Common myeloid progenitor, CD34-positive (primary cell): ENCODE data around the gene NDUFB7.

ENCODE experiments used
- CTCF ChIA-PET: fragments of 350-600 bp; sonication (Branson Sonifier 250); formaldehyde crosslinking; loops from one replicate; lab custom pipeline; 2021; ENCODE audit warnings: antibody characterized with exemption; lab: Charles Lee
- POLR2A ChIA-PET: fragments of 350-600 bp; sonication (Branson Sonifier 250); formaldehyde crosslinking; loops from one replicate; lab custom pipeline; 2021; ENCODE audit warnings: antibody characterized with exemption; lab: Charles Lee
- DNase-seq, 3 donors: peaks; one replicate each; pipeline versions ENCODE4 v3.0.0 to v3.0.0-alpha.2; 2013
- H3K27ac ChIP-seq, 2 experiments: 1 replicate in 1 of 2; 2 replicates in 1 of 2; pipeline ENCODE4 v1.7.0; 2013; ENCODE audit warnings: inconsistent platforms in 2 of 2, low read length in 2 of 2, mild to moderate bottlenecking in 2 of 2, low read depth in 1 of 2, moderate library complexity in 1 of 2; ENCODE audit not compliant: severe bottlenecking in 2 of 2, insufficient read depth in 1 of 2, poor library complexity in 1 of 2
- H3K27me3 ChIP-seq, 5 experiments: replicated peaks in 2 of 5; 1 replicate in 3 of 5; 2 replicates in 2 of 5; pipeline versions ENCODE4 v1.6.1 to v1.7.0; 2013; ENCODE audit warnings: low read length in 4 of 5, mild to moderate bottlenecking in 2 of 5, moderate library complexity in 2 of 5, inconsistent platforms in 1 of 5; ENCODE audit not compliant: insufficient read depth in 5 of 5, control insufficient read depth in 4 of 5
- H3K36me3 ChIP-seq, 4 experiments: 1 replicate in 2 of 4; 2 replicates in 2 of 4; pipeline versions ENCODE4 v1.6.1 to v1.7.0; 2013; ENCODE audit warnings: low read length in 3 of 4, control low read depth in 1 of 4, mild to moderate bottlenecking in 1 of 4; ENCODE audit not compliant: control insufficient read depth in 4 of 4, insufficient read depth in 4 of 4
- H3K4me1 ChIP-seq, 4 experiments: 1 replicate in 3 of 4; 2 replicates in 1 of 4; pipeline versions ENCODE4 v1.6.1 to v1.7.1; 2013; ENCODE audit warnings: low read length in 3 of 4, mild to moderate bottlenecking in 3 of 4, control low read depth in 1 of 4, inconsistent platforms in 1 of 4, moderate library complexity in 1 of 4; ENCODE audit not compliant: control insufficient read depth in 4 of 4, insufficient read depth in 4 of 4; ENCODE audit errors: control extremely low read depth in 1 of 4
- H3K4me3 ChIP-seq, 7 experiments: 1 replicate in 4 of 7; 2 replicates in 3 of 7; pipeline versions ENCODE4 v1.5.1 to v1.7.0; 2013; ENCODE audit warnings: mild to moderate bottlenecking in 7 of 7, low read length in 6 of 7, moderate library complexity in 6 of 7, inconsistent platforms in 2 of 7, low read depth in 2 of 7, control low read depth in 1 of 7; ENCODE audit not compliant: insufficient read depth in 4 of 7, control insufficient read depth in 1 of 7; ENCODE audit errors: extremely low read depth in 1 of 7
- H3K9me3 ChIP-seq, 5 experiments: 1 replicate in 4 of 5; 2 replicates in 1 of 5; pipeline versions ENCODE4 v1.6.1 to v1.7.1; 2013; ENCODE audit warnings: low read length in 4 of 5, mild to moderate bottlenecking in 2 of 5, inconsistent platforms in 1 of 5, low read depth in 1 of 5, moderate library complexity in 1 of 5; ENCODE audit not compliant: control insufficient read depth in 4 of 5, insufficient read depth in 2 of 5; ENCODE audit errors: control extremely low read depth in 1 of 5
- WGBS: methylation state at CpG from one replicate; pipeline ENCODE4 v1.1.5; 2013; ENCODE audit not compliant: insufficient coverage; 5-methylcytosine and 5-hydroxymethylcytosine counted together

NDUFB7 gene

GRCh38 chr19:14561249-14561648 lies 10.6 kb downstream of the NDUFB7 start:
- 100% methylated on average over 5 of the region's 8 CpGs for WGBS
- Histone ChIP-seq H3K36me3 (peaks cover 0 to 36% (median 16%) of the 10 kb centered on the region in 4 experiments), H3K27me3 (no peaks in the 10 kb centered on the region), H3K9me3 (no peaks in the 10 kb centered on the region), H3K27ac (peak overlapping the region in 1 of 2 experiments; percentile 69), H3K4me1 (peaks cover 0 to 43% (median 29%) of the 10 kb centered on the region in 4 experiments), H3K4me3 (no peak overlapping the region)
- POLR2A ChIA-PET: no interaction called here
- CTCF ChIA-PET: interaction anchor here (1.0 to 1.3 kb wide), 5 partner anchors 10 to 125 kb away, joined by 3 to 4 read pairs (median 3); no protein-coding TSS in a partner anchor
- no peak for DNase-seq

- H3K36me3 ChIP-seq: peaks cover 0 to 31% (median 12%) of the 10 kb centered on the region in 4 experiments
- CTCF ChIA-PET: interaction anchor here (1.0 to 2.0 kb wide), 5 partner anchors 10 to 126 kb away, joined by 3 to 16 read pairs (median 3); no protein-coding TSS in a partner anchor
- no peak overlapping the region for H3K4me3 ChIP-seq
- H3K9me3 ChIP-seq: no peaks in the 10 kb centered on the region
- no peak for DNase-seq
- H3K27ac ChIP-seq: peak overlapping the region; percentile 48 to 69
- H3K4me1 ChIP-seq: peaks cover 0 to 43% (median 29%) of the 10 kb centered on the region in 4 experiments
- POLR2A ChIA-PET: no interaction called here
- no peaks in the 10 kb centered on the region for H3K27me3 ChIP-seq
- WGBS: 66% methylated on average over 6 of the region's 6 CpGs
These were observed 11.1 kb downstream of the NDUFB7 start for GRCh38 chr19:14560776-14561108.

- Histone ChIP-seq H3K27ac (peak overlapping the region; percentile 48 to 69), H3K9me3 (no peaks in the 10 kb centered on the region), H3K27me3 (no peaks in the 10 kb centered on the region), H3K36me3 (peaks cover 0 to 26% (median 10%) of the 10 kb centered on the region in 4 experiments), H3K4me1 (peaks cover 0 to 43% (median 29%) of the 10 kb centered on the region in 4 experiments), H3K4me3 (peak overlapping the region in 2 of 7 experiments; percentile 11 to 33)
- WGBS: 49% methylated on average over 23 of the region's 28 CpGs
- peak in 2 of 3 donors; percentile 35 to 53 for DNase-seq
- ChIA-PET CTCF (interaction anchor here (0.9 to 2.0 kb wide), 7 partner anchors 9 to 130 kb away, joined by 3 to 16 read pairs (median 3); partner anchors contain the start of gene ZNF333), POLR2A (interaction anchor here (0.7 kb wide), 1 partner anchor 42 kb away, joined by 3 read pairs; no protein-coding TSS in a partner anchor)
These were observed 11.7 kb downstream of the NDUFB7 start for GRCh38 chr19:14559916-14560775.

- no peaks in the 10 kb centered on the region for H3K27me3 ChIP-seq
- no peak overlapping the region for H3K4me3 ChIP-seq
- no peaks in the 10 kb centered on the region for H3K9me3 ChIP-seq
- peaks cover 0 to 21% (median 6%) of the 10 kb centered on the region in 4 experiments for H3K36me3 ChIP-seq
- peaks cover 0 to 41% (median 29%) of the 10 kb centered on the region in 4 experiments for H3K4me1 ChIP-seq
- ChIA-PET POLR2A (no interaction called here), CTCF (interaction anchor here (1.3 to 3.0 kb wide), 2 partner anchors 13 to 128 kb away, joined by 3 to 24 read pairs; no protein-coding TSS in a partner anchor)
- no peak overlapping the region for H3K27ac ChIP-seq
- DNase-seq: no peak
- WGBS: 96% methylated on average over 18 of the region's 23 CpGs
These were observed 13.3 kb downstream of the NDUFB7 start for GRCh38 chr19:14558370-14559066.

- Histone ChIP-seq H3K4me1 (peaks cover 0 to 43% (median 38%) of the 10 kb centered on the region in 4 experiments), H3K4me3 (peak overlapping the region in 2 of 7 experiments; percentile 19 to 70)
These were observed 15.1 kb downstream of the NDUFB7 start for GRCh38 chr19:14556662-14557188.

GRCh38 chr19:14555918-14556661 lies 15.8 kb downstream of the NDUFB7 start:
- WGBS: 92% methylated on average over 9 of the region's 12 CpGs
- no peak for DNase-seq
- ChIA-PET CTCF (interaction anchor here (0.6 to 4.4 kb wide), 19 partner anchors 8 to 182 kb away, joined by 3 to 26 read pairs (median 4); partner anchors contain the start of gene NDUFB7), POLR2A (interaction anchor here (1.2 to 3.1 kb wide), 2 partner anchors 14 to 38 kb away, joined by 4 to 11 read pairs; partner anchors contain the start of gene DNAJB1)
- H3K4me3 ChIP-seq: peak overlapping the region in 2 of 7 experiments; percentile 19 to 70
- H3K27me3 ChIP-seq: no peaks in the 10 kb centered on the region
- peaks cover 0 to 49% (median 37%) of the 10 kb centered on the region in 4 experiments for H3K4me1 ChIP-seq
- peaks cover 0 to 16% (median 1%) of the 10 kb centered on the region in 4 experiments for H3K36me3 ChIP-seq
- H3K27ac ChIP-seq: no peak overlapping the region
- no peaks in the 10 kb centered on the region for H3K9me3 ChIP-seq

More at GRCh38 chr19:14556662-14557188, 15.1 kb downstream of the NDUFB7 start:
- ChIA-PET CTCF (interaction anchor here (0.6 to 4.4 kb wide), 18 partner anchors 9 to 137 kb away, joined by 3 to 26 read pairs (median 4); partner anchors contain the start of genes NDUFB7 and ZNF333), POLR2A (interaction anchor here (1.2 to 3.1 kb wide), 2 partner anchors 14 to 39 kb away, joined by 4 to 11 read pairs; partner anchors contain the start of gene DNAJB1)
- Histone ChIP-seq H3K9me3 (no peaks in the 10 kb centered on the region), H3K36me3 (peaks cover 0 to 16% (median 1%) of the 10 kb centered on the region in 4 experiments), H3K27ac (no peak overlapping the region), H3K27me3 (no peaks in the 10 kb centered on the region)
- DNase-seq: peak; percentile 78 to 87 (median 84)
- 8% methylated on average over 15 of the region's 18 CpGs for WGBS
